ENCODE results near the gene GON4L.

DNA sequence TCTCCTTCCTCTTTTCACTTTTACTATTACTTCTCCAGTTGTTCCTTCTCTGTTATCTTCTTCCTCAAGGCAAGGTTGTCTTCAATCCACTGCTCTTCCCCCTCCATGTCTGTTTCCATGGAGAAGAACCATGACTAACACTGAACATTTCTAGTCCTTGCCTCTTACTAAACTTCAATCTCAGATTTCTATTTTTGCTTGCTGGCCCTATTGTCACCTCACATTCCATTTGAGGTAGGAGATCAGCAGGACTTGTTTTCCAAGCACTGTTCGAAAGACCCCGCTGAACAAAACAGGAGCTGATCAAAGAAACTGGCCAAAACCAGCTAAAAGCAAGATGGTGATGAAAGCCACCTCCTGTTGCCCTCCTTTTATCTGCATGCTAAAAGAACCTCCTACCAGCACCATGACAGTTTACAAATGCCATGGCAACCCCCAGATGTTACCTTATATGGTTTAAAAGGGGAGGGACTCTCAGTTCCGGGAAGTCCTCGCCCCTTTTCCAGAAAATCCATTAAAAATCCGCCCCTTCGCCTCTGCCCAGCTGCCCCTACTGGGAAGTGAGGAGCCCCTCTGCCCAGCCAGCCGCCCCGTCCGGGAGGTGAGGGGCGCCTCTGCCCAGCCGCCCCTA lies 22.6 kb downstream of the GON4L start:
- TF ChIP-seq, protein P1, sequence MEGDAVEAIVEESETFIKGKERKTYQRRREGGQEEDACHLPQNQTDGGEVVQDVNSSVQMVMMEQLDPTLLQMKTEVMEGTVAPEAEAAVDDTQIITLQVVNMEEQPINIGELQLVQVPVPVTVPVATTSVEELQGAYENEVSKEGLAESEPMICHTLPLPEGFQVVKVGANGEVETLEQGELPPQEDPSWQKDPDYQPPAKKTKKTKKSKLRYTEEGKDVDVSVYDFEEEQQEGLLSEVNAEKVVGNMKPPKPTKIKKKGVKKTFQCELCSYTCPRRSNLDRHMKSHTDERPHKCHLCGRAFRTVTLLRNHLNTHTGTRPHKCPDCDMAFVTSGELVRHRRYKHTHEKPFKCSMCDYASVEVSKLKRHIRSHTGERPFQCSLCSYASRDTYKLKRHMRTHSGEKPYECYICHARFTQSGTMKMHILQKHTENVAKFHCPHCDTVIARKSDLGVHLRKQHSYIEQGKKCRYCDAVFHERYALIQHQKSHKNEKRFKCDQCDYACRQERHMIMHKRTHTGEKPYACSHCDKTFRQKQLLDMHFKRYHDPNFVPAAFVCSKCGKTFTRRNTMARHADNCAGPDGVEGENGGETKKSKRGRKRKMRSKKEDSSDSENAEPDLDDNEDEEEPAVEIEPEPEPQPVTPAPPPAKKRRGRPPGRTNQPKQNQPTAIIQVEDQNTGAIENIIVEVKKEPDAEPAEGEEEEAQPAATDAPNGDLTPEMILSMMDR (IDR thresholded peaks at IDR 0.05): no peak
- no peak for TF ChIP-seq POLR2A (IDR thresholded peaks at IDR 0.05)
